ENCODE results near the gene ARHGAP10. TPM values are rescaled to one million over a fixed set of nuclear protein-coding genes. Genes with fewer than 3 reads are reported as not detected.
"Not testable (repeated sequence)": the region's sequence is repeated elsewhere in the genome, so short reads cannot be mapped to it uniquely, and the experiment has no call there.

The ARHGAP10 gene
- total RNA-seq, 4 donors from 2014 or later = 153 to 404 (median 215) TPM

DNA sequence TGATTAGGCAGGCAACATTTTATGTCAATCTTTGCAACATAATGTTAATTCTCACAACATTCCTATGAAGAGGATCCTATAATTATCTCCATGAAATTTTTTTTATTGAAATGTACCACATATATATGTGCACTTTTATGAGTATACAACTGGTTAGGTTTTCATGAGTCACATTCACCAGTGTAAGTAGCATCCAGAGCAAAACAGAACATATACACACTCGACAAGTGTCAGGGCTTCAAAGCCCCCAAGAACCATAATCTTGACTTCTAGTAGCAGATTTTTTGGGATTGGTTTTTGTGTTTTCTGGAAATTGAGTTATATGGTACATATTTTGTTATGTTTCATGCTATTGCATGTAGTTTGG, 62.4 kb downstream of the ARHGAP10 start:
- Histone ChIP-seq H3K4me1 (peaks cover 18 to 84% (median 18%) of the 10 kb centered on the region in 3 donors), H3K4me3 (no peak overlapping the region), H3K27ac (no peak overlapping the region), H3K9me3 (no peaks in the 10 kb centered on the region), H3K36me3 (no peaks in the 10 kb centered on the region), H3K27me3 (no peaks in the 10 kb centered on the region)
- TF ChIP-seq CTCF (IDR thresholded peaks at IDR 0.05) = no peak
- WGBS, 2 donors (ENCODE audit: low coverage in 1 of 2) = 90% methylated on average over 1 of the region's 1 CpG
- no peak for ATAC-seq

DNA sequence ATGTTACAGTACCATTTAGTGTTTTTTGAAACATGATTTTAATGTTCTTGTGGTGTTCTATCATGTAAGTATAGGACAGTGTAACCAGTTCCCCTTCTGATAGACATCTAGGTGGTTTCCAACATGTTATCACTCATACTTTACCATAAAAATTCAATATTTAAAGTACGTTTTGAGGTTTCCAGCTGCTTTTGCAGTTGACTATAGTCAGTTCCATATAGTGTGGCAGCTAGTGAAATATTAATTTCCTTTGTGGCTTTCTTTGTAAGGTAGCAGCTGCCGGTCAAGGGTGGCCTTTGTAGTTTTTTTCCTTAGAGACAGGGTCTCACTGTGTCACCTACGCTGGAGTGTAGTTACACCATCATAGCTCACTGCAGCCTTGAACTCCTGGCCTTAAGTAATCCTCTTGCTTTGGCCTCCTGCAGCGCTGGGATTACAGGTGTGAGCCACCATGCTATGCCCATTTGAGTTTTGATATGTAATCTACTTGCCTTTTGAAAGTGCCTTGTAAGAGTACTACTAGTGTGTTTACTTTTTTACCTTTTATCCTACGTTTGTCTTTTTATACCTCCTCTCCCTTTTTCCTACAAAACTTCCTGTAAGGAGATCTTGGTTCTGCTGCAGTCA, 63.0 kb downstream of the ARHGAP10 start:
- H3K9me3 ChIP-seq = no peaks in the 10 kb centered on the region
- H3K27ac ChIP-seq = no peak overlapping the region
- no peak overlapping the region for H3K4me3 ChIP-seq
- TF ChIP-seq CTCF (IDR thresholded peaks at IDR 0.05) (no peak), POLR2A (IDR thresholded peaks at IDR 0.05) (no peak), POLR2AphosphoS5 (IDR thresholded peaks at IDR 0.05) (no peak), EP300 (IDR thresholded peaks at IDR 0.05) (no peak)
- H3K27me3 ChIP-seq = no peaks in the 10 kb centered on the region
- 68 to 76% methylated on average over 5 of the region's 5 CpGs for WGBS, 2 donors (ENCODE audit: low coverage in 1 of 2)
- peaks cover 15 to 84% (median 20%) of the 10 kb centered on the region in 3 donors for H3K4me1 ChIP-seq
- no peak for ATAC-seq
- H3K36me3 ChIP-seq = no peaks in the 10 kb centered on the region

DNA sequence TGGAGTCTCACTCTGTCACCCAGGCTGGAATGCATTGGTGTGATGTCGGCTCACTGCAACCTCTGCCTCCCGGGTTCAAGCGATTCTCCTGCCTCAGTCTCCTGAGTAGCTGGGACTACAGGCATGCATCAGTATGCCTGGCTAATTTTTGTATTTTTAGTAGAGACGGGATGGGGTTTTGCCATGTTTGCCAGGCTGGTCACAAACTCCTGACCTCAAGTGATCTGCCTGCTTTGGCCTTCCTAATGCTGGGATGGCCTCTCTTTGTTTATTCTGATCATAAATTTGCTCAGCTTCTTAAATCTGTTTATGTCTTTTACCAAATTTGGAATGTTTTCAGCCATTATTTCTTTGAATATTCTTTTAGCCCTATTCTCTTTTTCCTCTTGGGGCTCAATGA, 67.2 kb downstream of the ARHGAP10 start:
- H3K27ac ChIP-seq, H3K9me3 ChIP-seq, ATAC-seq, H3K4me3 ChIP-seq, H3K36me3 ChIP-seq, H3K27me3 ChIP-seq: not testable (repeated sequence)
- peaks cover under 1 to 80% (median 15%) of the 10 kb centered on the region in 3 donors for H3K4me1 ChIP-seq
- 62 to 79% methylated on average over 3 of the region's 4 CpGs for WGBS, 2 donors (ENCODE audit: low coverage in 1 of 2)

- Histone ChIP-seq H3K9me3 (no peaks in the 10 kb centered on the region), H3K36me3 (no peaks in the 10 kb centered on the region), H3K27me3 (no peaks in the 10 kb centered on the region), H3K4me1 (peaks cover 2 to 80% (median 15%) of the 10 kb centered on the region in 3 donors), H3K4me3 (no peak overlapping the region), H3K27ac (peak overlapping the region in 1 of 4 donors; percentile 3)
- ATAC-seq = no peak
- TF ChIP-seq EP300 (IDR thresholded peaks at IDR 0.05) (no peak), POLR2AphosphoS5 (IDR thresholded peaks at IDR 0.05) (no peak), POLR2A (IDR thresholded peaks at IDR 0.05) (no peak), CTCF (IDR thresholded peaks at IDR 0.05) (no peak)
- WGBS, 2 donors (ENCODE audit: low coverage in 1 of 2) = 80 to 100% methylated on average over 1 of the region's 7 CpGs
Observed at GRCh38 chr4:147799986-147800555, 68.2 kb downstream of the ARHGAP10 start.

DNA sequence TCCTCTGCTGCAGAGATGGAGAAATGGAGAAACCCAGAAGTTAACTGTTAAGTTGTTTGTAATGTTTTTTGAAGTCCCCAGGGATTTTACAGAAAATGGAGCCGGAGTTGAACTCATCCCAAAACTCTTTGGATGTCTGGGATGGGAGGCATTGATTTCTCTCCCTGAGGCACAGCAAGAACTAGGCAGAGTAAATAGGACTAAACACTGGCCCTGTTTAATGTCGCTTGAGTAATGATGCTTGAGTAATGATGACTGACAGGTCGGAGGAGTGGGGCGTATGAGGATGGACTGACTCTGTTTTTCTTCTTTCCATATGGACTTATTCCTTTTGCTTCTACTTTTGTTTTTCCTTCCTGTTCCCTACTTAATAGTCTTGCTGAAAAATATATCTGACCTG, 69.9 kb downstream of the ARHGAP10 start:
- no peaks in the 10 kb centered on the region for H3K36me3 ChIP-seq
- WGBS, 2 donors (ENCODE audit: low coverage in 1 of 2) = 71 to 72% methylated on average over 2 to 4 of the region's 4 CpGs
- ATAC-seq = no peak
- H3K27ac ChIP-seq = no peak overlapping the region
- peaks cover 6 to 95% (median 15%) of the 10 kb centered on the region in 3 donors for H3K4me1 ChIP-seq
- no peaks in the 10 kb centered on the region for H3K9me3 ChIP-seq
- H3K27me3 ChIP-seq = no peaks in the 10 kb centered on the region
- TF ChIP-seq EP300 (IDR thresholded peaks at IDR 0.05) = no peak
- no peak overlapping the region for H3K4me3 ChIP-seq

DNA sequence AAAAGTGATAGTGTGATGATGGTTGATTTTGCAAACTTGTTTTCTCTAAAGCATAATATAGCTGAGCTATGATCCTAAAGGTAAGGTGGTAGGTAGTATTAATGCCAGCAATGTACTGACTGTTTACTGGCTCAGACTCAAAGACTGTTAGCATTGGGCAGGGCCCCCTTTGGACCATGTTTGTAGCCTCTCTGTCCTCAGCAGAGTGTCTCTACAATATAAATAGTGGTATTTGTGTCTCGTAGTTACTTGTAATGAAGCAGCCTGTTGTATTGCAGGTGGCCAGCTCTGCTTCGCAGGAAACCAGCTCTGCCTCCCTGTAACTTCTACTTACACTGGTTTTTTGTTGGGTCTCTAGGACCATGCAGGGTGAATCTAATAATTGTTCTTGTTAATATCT, 70.5 kb downstream of the ARHGAP10 start:
- H3K4me1 ChIP-seq = peaks cover 6 to 96% (median 15%) of the 10 kb centered on the region in 3 donors
- no peak for TF ChIP-seq POLR2A (IDR thresholded peaks at IDR 0.05)
- no peak for TF ChIP-seq EP300 (IDR thresholded peaks at IDR 0.05)
- no peak for TF ChIP-seq CTCF (IDR thresholded peaks at IDR 0.05)
- no peak for TF ChIP-seq POLR2AphosphoS5 (IDR thresholded peaks at IDR 0.05)
- ATAC-seq = no peak
- no peaks in the 10 kb centered on the region for H3K9me3 ChIP-seq
- WGBS, 2 donors (ENCODE audit: low coverage in 1 of 2) = 44 to 68% methylated on average over 2 of the region's 2 CpGs
- H3K36me3 ChIP-seq = no peaks in the 10 kb centered on the region
- no peak overlapping the region for H3K4me3 ChIP-seq
- no peaks in the 10 kb centered on the region for H3K27me3 ChIP-seq
- no peak overlapping the region for H3K27ac ChIP-seq

Data from gastroesophageal sphincter (tissue), 4 donors.